Fibroblast of skin of right quadriceps (primary cell): Measurements from ENCODE around the gene TRABD2A.
"Not testable (repeated sequence)": the region's sequence is repeated elsewhere in the genome, so short reads cannot be mapped to it uniquely, and the experiment has no call there.

Experiments
- DNase-seq: peaks from one replicate; pipeline ENCODE4 v3.0.0-alpha.2; 2013

Gene TRABD2A

GRCh38 chr2:84880645-84881521 lies at the start of gene TRABD2A:
Gene TRABD2A, minus strand, starts transcription at chr2:84881084. Its CDS starts 45 bp downstream, at chr2:84881039.
- no peak for DNase-seq

GRCh38 chr2:84927275-84927627 lies 46.4 kb upstream of the TRABD2A start:
- DNase-seq, result no peak

GRCh38 chr2:84925724-84926376 lies 45.0 kb upstream of the TRABD2A start:
- peak; percentile 92 for DNase-seq

- no peak for DNase-seq
These were observed 44.4 kb upstream of the TRABD2A start for GRCh38 chr2:84925336-84925723.

- peak; percentile 70 for DNase-seq
These were observed 43.6 kb upstream of the TRABD2A start for GRCh38 chr2:84924173-84925106.

GRCh38 chr2:84923009-84923408 lies 42.1 kb upstream of the TRABD2A start:
- DNase-seq, result no peak

GRCh38 chr2:84919885-84920580 lies 39.1 kb upstream of the TRABD2A start:
- DNase-seq, result peak; percentile 98

- no peak for DNase-seq
These were observed 37.5 kb upstream of the TRABD2A start for GRCh38 chr2:84918430-84918829.

- DNase-seq, result not testable (repeated sequence)
These were observed 36.9 kb upstream of the TRABD2A start for GRCh38 chr2:84917821-84918220.

GRCh38 chr2:84915675-84916074 lies 34.8 kb upstream of the TRABD2A start:
- not testable (repeated sequence) for DNase-seq

- DNase-seq, result no peak
These were observed 33.5 kb upstream of the TRABD2A start for GRCh38 chr2:84914334-84914733.

- no peak for DNase-seq
These were observed 32.1 kb upstream of the TRABD2A start for GRCh38 chr2:84912984-84913383.

- DNase-seq, result no peak
These were observed 30.3 kb upstream of the TRABD2A start for GRCh38 chr2:84911135-84911678.

- no peak for DNase-seq
These were observed 28.2 kb upstream of the TRABD2A start for GRCh38 chr2:84908948-84909713.

- DNase-seq, result peak; percentile 89
These were observed 26.2 kb upstream of the TRABD2A start for GRCh38 chr2:84906900-84907714.

GRCh38 chr2:84906108-84906899 lies 25.4 kb upstream of the TRABD2A start:
- DNase-seq, result no peak

- peak; percentile 90 for DNase-seq
These were observed 24.6 kb upstream of the TRABD2A start, which contains the start of gene TMSB10 for GRCh38 chr2:84905181-84906107. Gene TMSB10, plus strand, starts transcription at chr2:84905656.

GRCh38 chr2:84904717-84905174 lies 23.9 kb upstream of the TRABD2A start:
- DNase-seq, result peak; percentile 75
